ENCODE results near the gene POU6F2.

GRCh38 chr7:39464350-39465054 is 486.8 kb downstream of the POU6F2 start:
- TF ChIP-seq CTCF (IDR thresholded peaks at IDR 0.05) = no peak
- TF ChIP-seq POLR2A (IDR thresholded peaks at IDR 0.05) = no peak

Measured in right lobe of liver (tissue), 4 donors.